Upper lobe of left lung (tissue), 6 donors: Measurements from ENCODE around the gene GRAMD4. TPM values are rescaled to one million over a fixed set of nuclear protein-coding genes. Genes with fewer than 3 reads are reported as not detected.

Experiments used
- ATAC-seq, 2 donors: fragments of 200-7000 bp; cut with Tn5 transposase; one replicate each; pipeline ENCODE4 v1.9.1; 2022; ENCODE audit warnings: mild to moderate bottlenecking in 2 of 2, moderate library complexity in 2 of 2; ENCODE audit not compliant: low FRiP score in 2 of 2
- DNase-seq, 2 donors: peaks; one replicate each; pipeline ENCODE4 v3.0.0-alpha.2; 2019 to 2020
- H3K27ac ChIP-seq, 4 donors: fragments of 200-600 bp; sonication (generic); one replicate each; pipeline ENCODE4 v1.5.1; 2016 to 2019
- H3K27me3 ChIP-seq, 4 donors: fragments of 200-600 bp; sonication (generic); one replicate each; pipeline ENCODE4 v1.5.1; 2017 to 2019
- H3K36me3 ChIP-seq, 4 donors: fragments of 200-600 bp; sonication (generic); one replicate each; pipeline ENCODE4 v1.5.1; 2016 to 2019
- H3K4me1 ChIP-seq, 4 donors: fragments of 200-600 bp; sonication (generic); one replicate each; pipeline ENCODE4 v1.5.1; 2018 to 2019
- H3K4me3 ChIP-seq, 4 donors: fragments of 200-600 bp; sonication (generic); one replicate each; pipeline ENCODE4 v1.5.1; 2017 to 2019; ENCODE audit warnings: mild to moderate bottlenecking in 2 of 4, moderate library complexity in 1 of 4
- H3K9me3 ChIP-seq, 4 donors: fragments of 200-600 bp; sonication (generic); one replicate each; pipeline ENCODE4 v1.5.1; 2018 to 2019
- EP300 ChIP-seq, 4 donors: sonication (generic); formaldehyde crosslinking; IDR thresholded peaks; one replicate each; pipeline ENCODE4 v1.5.1; 2017; ENCODE audit warnings: antibody characterized with exemption in 4 of 4, control low read depth in 2 of 4
- POLR2A ChIP-seq, 4 donors: fragments of 450-650 bp; IDR thresholded peaks; one replicate each; pipeline ENCODE4 v1.5.1; 2016 to 2017; ENCODE audit warnings: antibody characterized with exemption in 4 of 4, mild to moderate bottlenecking in 2 of 4
- POLR2AphosphoS5 ChIP-seq, 2 donors: sonication (generic); formaldehyde crosslinking; IDR thresholded peaks; one replicate each; pipeline ENCODE4 v1.5.1; 2017; ENCODE audit warnings: antibody characterized with exemption in 2 of 2
- WGBS, 2 donors: methylation state at CpG; one replicate each; pipeline ENCODE4 v1.1.5; 2017 to 2018; 5-methylcytosine and 5-hydroxymethylcytosine counted together
- total RNA-seq, 6 donors: library from RNA; depleted of rRNA in 4 of 6; stranded (reverse); fragments of >200 nt in 4 of 6; gene quantifications; one replicate each; pipeline versions ENCODE4 v1.1.0 to v1.2.1, GENCODE V29; 2016 to 2021
- TF ChIP-seq, protein P1 (sequence below), 6 experiments: fragments of 450-650 bp in 4 of 6; fragments of 200-600 bp in 2 of 6; sonication (generic) in 2 of 6; IDR thresholded peaks; one replicate each; pipeline ENCODE4 v1.5.1; 2016 to 2019; ENCODE audit warnings: antibody characterized with exemption in 6 of 6
- donor health status: DM: no; HTN: no; CAD: no; lungs with moderate emphysema.
- donor health status: DM: no; HTN: yes; CAD: no; lungs with severe emphysema.

Gene GRAMD4
- total RNA-seq, 6 donors from 2014 or later, result 59.8 to 302 (median 104) TPM

DNA sequence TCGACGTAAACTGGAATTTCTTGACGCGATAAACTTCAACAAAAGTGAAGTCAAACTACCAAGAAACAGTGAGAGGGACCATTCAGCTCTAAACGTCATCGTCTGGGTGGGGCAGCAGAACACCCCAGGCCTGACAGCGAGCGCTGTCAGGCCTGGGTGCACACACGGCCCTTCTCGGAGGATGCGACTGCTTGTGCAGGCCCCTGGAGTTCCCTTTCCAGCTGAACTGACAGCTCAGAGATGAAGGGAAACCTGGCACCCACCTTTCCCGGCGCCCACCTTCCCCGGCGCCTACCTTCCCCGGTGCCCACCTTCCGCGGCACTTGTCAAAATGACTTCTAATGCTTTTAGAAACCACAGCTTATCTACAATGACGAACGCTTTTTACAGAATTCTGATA lies 70.0 kb downstream of the GRAMD4 start:
- DNase-seq (peak in 1 of 2 donors; percentile 54), ATAC-seq (no peak)
- Histone ChIP-seq H3K27ac (no peak overlapping the region), H3K27me3 (no peaks in the 10 kb centered on the region), H3K4me1 (peaks cover 7 to 17% (median 15%) of the 10 kb centered on the region in 4 donors), H3K36me3 (peaks cover 26 to 92% (median 73%) of the 10 kb centered on the region in 4 donors), H3K4me3 (no peak overlapping the region), H3K9me3 (no peaks in the 10 kb centered on the region)
- 96 to 97% methylated on average over 20 of the region's 20 CpGs for WGBS, 2 donors
- TF ChIP-seq POLR2AphosphoS5 (IDR thresholded peaks at IDR 0.05) (no peak), POLR2A (IDR thresholded peaks at IDR 0.05) (no peak), EP300 (IDR thresholded peaks at IDR 0.05) (no peak)
- TF ChIP-seq, protein P1, sequence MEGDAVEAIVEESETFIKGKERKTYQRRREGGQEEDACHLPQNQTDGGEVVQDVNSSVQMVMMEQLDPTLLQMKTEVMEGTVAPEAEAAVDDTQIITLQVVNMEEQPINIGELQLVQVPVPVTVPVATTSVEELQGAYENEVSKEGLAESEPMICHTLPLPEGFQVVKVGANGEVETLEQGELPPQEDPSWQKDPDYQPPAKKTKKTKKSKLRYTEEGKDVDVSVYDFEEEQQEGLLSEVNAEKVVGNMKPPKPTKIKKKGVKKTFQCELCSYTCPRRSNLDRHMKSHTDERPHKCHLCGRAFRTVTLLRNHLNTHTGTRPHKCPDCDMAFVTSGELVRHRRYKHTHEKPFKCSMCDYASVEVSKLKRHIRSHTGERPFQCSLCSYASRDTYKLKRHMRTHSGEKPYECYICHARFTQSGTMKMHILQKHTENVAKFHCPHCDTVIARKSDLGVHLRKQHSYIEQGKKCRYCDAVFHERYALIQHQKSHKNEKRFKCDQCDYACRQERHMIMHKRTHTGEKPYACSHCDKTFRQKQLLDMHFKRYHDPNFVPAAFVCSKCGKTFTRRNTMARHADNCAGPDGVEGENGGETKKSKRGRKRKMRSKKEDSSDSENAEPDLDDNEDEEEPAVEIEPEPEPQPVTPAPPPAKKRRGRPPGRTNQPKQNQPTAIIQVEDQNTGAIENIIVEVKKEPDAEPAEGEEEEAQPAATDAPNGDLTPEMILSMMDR (IDR thresholded peaks at IDR 0.05), result no peak

DNA sequence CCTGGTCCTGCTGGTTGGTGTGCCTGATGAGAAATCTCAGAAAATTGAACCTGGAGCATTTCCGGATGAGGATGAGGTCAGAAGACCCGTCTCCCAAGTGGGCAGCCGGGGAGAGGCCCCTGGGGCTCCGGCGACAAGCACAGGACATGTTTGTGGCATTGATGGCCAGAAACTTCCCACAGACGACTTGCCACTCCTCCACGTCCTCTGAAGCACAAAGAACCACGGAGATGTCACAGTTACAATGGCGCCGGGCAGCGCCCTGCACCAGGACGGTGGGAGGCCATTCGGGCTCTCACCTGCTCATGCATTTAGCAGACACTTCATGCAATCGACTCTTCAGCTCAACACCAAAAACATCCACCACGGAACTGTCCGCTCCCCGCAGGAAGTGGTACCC lies 71.4 kb downstream of the GRAMD4 start:
- peaks cover 0 to 3% (median 1%) of the 10 kb centered on the region in 4 donors for H3K4me1 ChIP-seq
- 97 to 100% methylated on average over 6 to 17 of the region's 17 CpGs for WGBS, 2 donors

DNA sequence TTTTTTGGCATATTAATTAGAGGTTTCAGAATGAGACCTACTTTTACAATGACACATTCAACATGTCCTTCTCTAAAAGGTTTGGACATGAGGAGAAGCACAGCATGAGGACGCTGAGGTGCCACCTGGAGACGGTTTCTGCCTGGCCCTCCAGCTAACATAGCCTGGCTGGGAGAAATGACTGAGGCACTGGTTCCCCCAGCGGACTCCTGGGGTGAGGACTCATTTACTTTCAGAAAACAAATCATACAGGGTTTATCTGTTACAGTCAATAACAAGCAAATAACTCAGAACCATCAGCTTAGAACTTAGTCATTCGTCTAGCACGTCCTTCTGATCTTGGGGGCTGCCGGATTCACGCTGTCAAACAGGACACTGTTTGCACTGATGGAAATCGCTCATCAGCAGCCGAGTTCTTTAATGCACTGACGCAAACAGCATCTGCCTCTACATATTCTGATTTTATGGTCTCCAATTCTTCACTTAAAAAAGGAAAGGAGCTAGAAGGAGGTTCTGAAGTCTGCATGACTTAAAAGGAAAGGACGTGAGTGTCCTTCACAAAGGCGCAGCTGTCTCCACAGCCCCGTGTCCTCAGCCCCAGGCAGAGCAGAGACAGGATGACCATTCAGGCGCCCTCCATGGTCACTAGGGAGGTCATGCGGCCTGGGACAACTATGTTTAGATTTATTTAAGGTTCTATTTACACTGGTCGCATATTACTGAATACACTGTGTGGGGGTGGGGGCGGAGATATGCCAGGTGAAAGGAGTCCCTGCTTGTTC lies 73.6 kb downstream of the GRAMD4 start:
- no peaks in the 10 kb centered on the region for H3K4me1 ChIP-seq
- no peaks in the 10 kb centered on the region for H3K9me3 ChIP-seq
- DNase-seq (no peak), ATAC-seq (no peak)
- no peak overlapping the region for H3K27ac ChIP-seq
- WGBS, 2 donors, result 87 to 92% methylated on average over 17 of the region's 17 CpGs
- H3K4me3 ChIP-seq, result no peak overlapping the region
- TF ChIP-seq POLR2A (IDR thresholded peaks at IDR 0.05) (no peak), POLR2AphosphoS5 (IDR thresholded peaks at IDR 0.05) (no peak), EP300 (IDR thresholded peaks at IDR 0.05) (no peak)
- TF ChIP-seq, protein P1 (IDR thresholded peaks at IDR 0.05), result no peak
- H3K27me3 ChIP-seq, result no peaks in the 10 kb centered on the region
- peaks cover 42 to 95% (median 83%) of the 10 kb centered on the region in 4 donors for H3K36me3 ChIP-seq

More for the DNA sequence above, 71.4 kb downstream of the GRAMD4 start:
- Histone ChIP-seq H3K4me3 (no peak overlapping the region), H3K9me3 (no peaks in the 10 kb centered on the region), H3K27me3 (no peaks in the 10 kb centered on the region), H3K36me3 (peaks cover 35 to 94% (median 78%) of the 10 kb centered on the region in 4 donors), H3K27ac (no peak overlapping the region)
- ATAC-seq (no peak), DNase-seq (peak in 1 of 2 donors; percentile 58)
- TF ChIP-seq POLR2A (IDR thresholded peaks at IDR 0.05), result no peak
- TF ChIP-seq, protein P1 (IDR thresholded peaks at IDR 0.05), result no peak
- no peak for TF ChIP-seq EP300 (IDR thresholded peaks at IDR 0.05)
- no peak for TF ChIP-seq POLR2AphosphoS5 (IDR thresholded peaks at IDR 0.05)

DNA sequence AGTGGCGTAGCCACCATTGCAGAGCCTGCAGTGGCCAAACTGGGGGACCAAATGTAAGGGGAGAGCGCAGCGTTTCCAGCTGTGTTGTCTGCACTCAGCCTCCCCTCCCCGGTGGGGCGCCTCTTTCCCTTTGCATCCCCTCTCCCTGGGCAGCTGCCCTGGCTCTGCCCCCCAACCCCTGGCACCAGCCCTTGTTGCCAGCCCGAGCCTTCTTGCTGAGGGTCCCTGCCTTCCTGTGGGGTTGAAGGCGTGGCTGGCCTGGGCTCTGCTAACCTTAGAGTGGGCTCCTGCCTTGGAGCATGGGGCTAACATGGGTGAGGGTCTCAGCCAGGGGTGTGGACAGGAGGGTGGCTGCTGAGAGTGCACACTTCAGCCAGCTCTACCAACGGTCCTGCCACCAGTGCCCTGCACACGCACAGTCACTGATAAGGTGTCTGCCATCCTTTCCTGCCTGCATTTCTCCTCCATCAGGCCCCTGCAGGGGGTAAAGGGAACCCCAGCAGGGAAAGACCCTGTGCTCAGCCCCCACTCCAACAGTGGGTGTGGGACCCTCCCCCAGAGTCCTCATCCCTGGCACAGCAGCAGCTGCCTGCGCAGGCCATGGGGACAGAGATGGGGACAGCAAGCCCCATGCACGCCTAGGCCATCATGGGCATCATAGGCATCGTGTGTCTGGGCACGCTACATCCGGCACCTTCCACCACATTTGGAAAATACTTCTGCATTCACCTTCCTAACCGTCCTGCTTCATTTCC lies 74.4 kb downstream of the GRAMD4 start:
- Histone ChIP-seq H3K27ac (no peak overlapping the region), H3K4me1 (no peaks in the 10 kb centered on the region), H3K27me3 (no peaks in the 10 kb centered on the region), H3K9me3 (no peaks in the 10 kb centered on the region), H3K4me3 (no peak overlapping the region), H3K36me3 (peaks cover 47 to 95% (median 82%) of the 10 kb centered on the region in 4 donors)
- ATAC-seq (no peak), DNase-seq (peak in 1 of 2 donors; percentile 43)
- WGBS, 2 donors, result 97 to 98% methylated on average over 14 to 15 of the region's 15 CpGs
- TF ChIP-seq, protein P1 (IDR thresholded peaks at IDR 0.05), result no peak
- no peak for TF ChIP-seq EP300 (IDR thresholded peaks at IDR 0.05)
- TF ChIP-seq POLR2A (IDR thresholded peaks at IDR 0.05), result no peak
- no peak for TF ChIP-seq POLR2AphosphoS5 (IDR thresholded peaks at IDR 0.05)
